BE2C (cell line): ENCODE results near the gene SGTB. TPM values are rescaled to one million over a fixed set of nuclear protein-coding genes. Genes with fewer than 3 reads are reported as not detected.

Experiments
- DNase-seq: peaks from one replicate; pipeline ENCODE4 v3.0.0-alpha.2; 2020
- H3K27me3 ChIP-seq: fragments of 250-450 bp; sonication (Bioruptor Pico); 2 replicates; pipeline ENCODE4 v1.5.1; 2020; ENCODE audit warnings: mild to moderate bottlenecking
- H3K36me3 ChIP-seq: fragments of 250-450 bp; sonication (Bioruptor Pico); 2 replicates; pipeline ENCODE4 v1.5.1; 2020; ENCODE audit warnings: mild to moderate bottlenecking
- H3K4me1 ChIP-seq: fragments of 250-450 bp; sonication (Bioruptor Pico); 2 replicates; pipeline ENCODE4 v1.5.1; 2020
- H3K4me3 ChIP-seq: 2 replicates; pipeline ENCODE4 v1.5.1; 2011; ENCODE audit warnings: low read depth, low read length
- H3K9me3 ChIP-seq: fragments of 250-450 bp; sonication (Bioruptor Pico); 2 replicates; pipeline ENCODE4 v1.5.1; 2020
- polyA plus RNA-seq: library from polyadenylated mRNA; unstranded; fragments of >200 nt; gene quantifications from one replicate; pipeline ENCODE4 v1.2.1, GENCODE V29; 2012; ENCODE audit warnings: low read depth, missing spikeins; ENCODE audit not compliant: insufficient read length, insufficient read depth
- TF ChIP-seq, protein P1 (sequence below): IDR thresholded peaks from 2 replicates; pipeline ENCODE4 v1.5.1; 2012; ENCODE audit warnings: mild to moderate bottlenecking, low read depth, low read length

The SGTB gene
- 6.1 TPM for polyA plus RNA-seq

- DNase-seq = peak; percentile 95
- Histone ChIP-seq H3K27me3 (no peaks in the 10 kb centered on the region), H3K9me3 (no peaks in the 10 kb centered on the region), H3K4me3 (peak within 1 kb of the TSS; percentile 77), H3K36me3 (peaks cover 11% of the 10 kb centered on the region), H3K4me1 (peaks cover 3% of the 10 kb centered on the region; the same call in 1 of the 2 replicates)
- TF ChIP-seq, protein P1, sequence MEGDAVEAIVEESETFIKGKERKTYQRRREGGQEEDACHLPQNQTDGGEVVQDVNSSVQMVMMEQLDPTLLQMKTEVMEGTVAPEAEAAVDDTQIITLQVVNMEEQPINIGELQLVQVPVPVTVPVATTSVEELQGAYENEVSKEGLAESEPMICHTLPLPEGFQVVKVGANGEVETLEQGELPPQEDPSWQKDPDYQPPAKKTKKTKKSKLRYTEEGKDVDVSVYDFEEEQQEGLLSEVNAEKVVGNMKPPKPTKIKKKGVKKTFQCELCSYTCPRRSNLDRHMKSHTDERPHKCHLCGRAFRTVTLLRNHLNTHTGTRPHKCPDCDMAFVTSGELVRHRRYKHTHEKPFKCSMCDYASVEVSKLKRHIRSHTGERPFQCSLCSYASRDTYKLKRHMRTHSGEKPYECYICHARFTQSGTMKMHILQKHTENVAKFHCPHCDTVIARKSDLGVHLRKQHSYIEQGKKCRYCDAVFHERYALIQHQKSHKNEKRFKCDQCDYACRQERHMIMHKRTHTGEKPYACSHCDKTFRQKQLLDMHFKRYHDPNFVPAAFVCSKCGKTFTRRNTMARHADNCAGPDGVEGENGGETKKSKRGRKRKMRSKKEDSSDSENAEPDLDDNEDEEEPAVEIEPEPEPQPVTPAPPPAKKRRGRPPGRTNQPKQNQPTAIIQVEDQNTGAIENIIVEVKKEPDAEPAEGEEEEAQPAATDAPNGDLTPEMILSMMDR = no peak
Measured at GRCh38 chr5:65721720-65722574, at the start of gene SGTB, which contains the start of gene NLN. Gene SGTB, minus strand, starts transcription at chr5:65722109. Its CDS starts 1,302 bp downstream, at chr5:65720807. Gene NLN, plus strand, starts transcription at chr5:65722205. Its CDS starts 169 bp downstream, at chr5:65722374.

DNA sequence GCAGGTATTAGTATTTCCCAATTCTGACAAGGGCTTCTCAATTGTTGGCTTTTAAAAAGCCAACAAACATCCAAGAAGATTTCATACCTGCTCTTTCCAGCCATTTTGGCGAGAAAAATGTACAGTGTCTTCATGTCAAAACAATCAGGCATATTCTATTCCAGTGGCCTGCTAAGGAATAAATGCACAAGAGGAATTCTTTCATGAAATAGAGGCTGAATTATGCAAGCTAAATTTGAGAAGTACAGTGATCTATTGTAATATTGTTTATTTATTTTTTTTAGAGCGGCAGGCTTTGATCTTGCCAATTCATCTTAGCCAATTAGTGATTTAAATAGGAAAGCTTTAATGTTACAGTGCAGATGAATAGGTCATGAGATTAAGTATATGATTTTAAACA is 49.4 kb upstream of the SGTB start:
- H3K27me3 ChIP-seq = no peaks in the 10 kb centered on the region
- H3K4me3 ChIP-seq = no peak overlapping the region
- no peak for DNase-seq
- peaks cover 21% of the 10 kb centered on the region for H3K36me3 ChIP-seq
- peaks cover 5% of the 10 kb centered on the region; the same call in 1 of the 2 replicates for H3K4me1 ChIP-seq
- TF ChIP-seq, protein P1 = no peak
- H3K9me3 ChIP-seq = no peaks in the 10 kb centered on the region

GRCh38 chr5:65769539-65769938 is 47.6 kb upstream of the SGTB start:
- no peak for DNase-seq
- Histone ChIP-seq H3K9me3 (no peaks in the 10 kb centered on the region), H3K4me1 (no peaks in the 10 kb centered on the region; the same call in 1 of the 2 replicates), H3K36me3 (peaks cover 24% of the 10 kb centered on the region), H3K27me3 (no peaks in the 10 kb centered on the region), H3K4me3 (no peak overlapping the region)
- TF ChIP-seq, protein P1 = no peak

GRCh38 chr5:65768723-65769346 is 46.9 kb upstream of the SGTB start:
- TF ChIP-seq, protein P1 = no peak
- Histone ChIP-seq H3K36me3 (peaks cover 26% of the 10 kb centered on the region), H3K4me3 (no peak overlapping the region), H3K4me1 (no peaks in the 10 kb centered on the region; the same call in 1 of the 2 replicates), H3K9me3 (no peaks in the 10 kb centered on the region), H3K27me3 (no peaks in the 10 kb centered on the region)
- DNase-seq = no peak

DNA sequence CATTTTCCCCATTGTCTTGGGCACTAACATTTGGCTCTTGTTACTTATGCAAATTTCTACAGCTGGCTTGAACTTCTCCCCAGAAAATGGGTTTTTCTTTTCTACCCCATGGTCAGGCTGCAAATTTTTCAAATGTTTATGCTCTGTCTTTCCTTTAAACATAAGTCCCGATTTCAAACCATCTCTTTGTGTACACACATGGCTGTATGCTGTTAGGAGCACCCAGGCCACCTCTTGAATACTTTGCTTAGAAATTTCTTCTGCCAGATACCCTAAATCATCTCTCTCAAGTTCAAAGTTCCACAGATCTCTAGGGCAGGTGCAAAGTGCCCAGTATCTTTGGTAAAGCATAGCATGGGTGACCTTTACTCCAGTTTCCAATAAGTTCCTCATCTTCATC is 45.7 kb upstream of the SGTB start:
- no peaks in the 10 kb centered on the region for H3K9me3 ChIP-seq
- TF ChIP-seq, protein P1 = no peak
- peaks cover 30% of the 10 kb centered on the region for H3K36me3 ChIP-seq

More for the DNA sequence above, 45.7 kb upstream of the SGTB start:
- Histone ChIP-seq H3K4me1 (no peaks in the 10 kb centered on the region; the same call in 1 of the 2 replicates), H3K4me3 (no peak overlapping the region), H3K27me3 (no peaks in the 10 kb centered on the region)
- no peak for DNase-seq
